ENCODE measurements around the gene TMEM31.

- TF ChIP-seq CTCF (IDR thresholded peaks at IDR 0.05) = no peak
- TF ChIP-seq EZH2 (IDR thresholded peaks at IDR 0.05; ENCODE audit: borderline replicate concordance, insufficient read depth, low read depth, low read length, poor library complexity, severe bottlenecking) = no peak
These were observed 46.5 kb upstream of the TMEM31 start for GRCh38 chrX:103663981-103664762.

Data from B cell (primary cell).